WTC11 (cell line): ENCODE data around the gene OR8D4. TPM values are rescaled to one million over a fixed set of nuclear protein-coding genes. Genes with fewer than 3 reads are reported as not detected.

Experiments
- ATAC-seq: fragments of 200-7000 bp; cut with Tn5 transposase; 2 replicates; pipeline ENCODE4 v1.10.0; 2021; ENCODE audit warnings: mild to moderate bottlenecking, moderate library complexity
- CTCF ChIA-PET: fragments of 300-600 bp; sonication (Branson Sonifier 250); formaldehyde crosslinking; loops from one replicate; lab custom pipeline; 2021; ENCODE audit warnings: antibody characterized with exemption; lab: Charles Lee
- POLR2A ChIA-PET: fragments of 350-600 bp; sonication (Branson Sonifier 250); formaldehyde crosslinking; loops from one replicate; lab custom pipeline; 2021; ENCODE audit warnings: antibody characterized with exemption; lab: Charles Lee
- DNase-seq: peaks from one replicate; pipeline ENCODE4 v3.0.0; 2021; ENCODE audit warnings: low spot score
- H3K27ac Mint-ChIP-seq: 2 replicates; pipeline ENCODE4 v1.8.0; 2021; ENCODE audit warnings: mixed read lengths
- H3K27me3 Mint-ChIP-seq: 2 replicates; pipeline ENCODE4 v1.8.0; 2021; ENCODE audit warnings: low read depth, mild to moderate bottlenecking, moderate library complexity, mixed read lengths
- H3K36me3 Mint-ChIP-seq: 2 replicates; pipeline ENCODE4 v1.8.0; 2021; ENCODE audit warnings: mixed read lengths
- H3K4me1 Mint-ChIP-seq: 2 replicates; pipeline ENCODE4 v1.8.0; 2022; ENCODE audit warnings: mixed read lengths
- H3K4me3 Mint-ChIP-seq: 2 replicates; pipeline ENCODE4 v1.8.0; 2021; ENCODE audit warnings: mild to moderate bottlenecking, moderate library complexity, mixed read lengths
- H3K9me3 Mint-ChIP-seq: 2 replicates; pipeline ENCODE4 v1.8.0; 2021; ENCODE audit warnings: mixed read lengths
- CBFB ChIP-seq: sonication (generic); formaldehyde crosslinking; IDR thresholded peaks from 2 replicates; pipeline ENCODE4 v1.8.1; 2022; ENCODE audit warnings: mild to moderate bottlenecking, low read depth, missing genetic modification reagents
- CREM ChIP-seq: sonication (generic); formaldehyde crosslinking; IDR thresholded peaks from 2 replicates; pipeline ENCODE4 v1.8.1; 2022; ENCODE audit warnings: mild to moderate bottlenecking, missing genetic modification reagents, moderate library complexity
- ELF4 ChIP-seq: sonication (generic); formaldehyde crosslinking; IDR thresholded peaks from 2 replicates; pipeline ENCODE4 v1.8.1; 2022; ENCODE audit warnings: low read depth, mild to moderate bottlenecking, moderate library complexity, missing genetic modification reagents
- MYBL2 ChIP-seq: sonication (generic); formaldehyde crosslinking; IDR thresholded peaks from 2 replicates; pipeline ENCODE4 v1.8.1; 2023; ENCODE audit warnings: mild to moderate bottlenecking, moderate library complexity, missing genetic modification reagents
- NR2C2 ChIP-seq: sonication (generic); formaldehyde crosslinking; IDR thresholded peaks from 2 replicates; pipeline ENCODE4 v1.8.0; 2022; ENCODE audit warnings: mild to moderate bottlenecking, missing genetic modification reagents
- PRRX2 ChIP-seq: fragments of 250-450 bp; sonication (Bioruptor Pico); IDR thresholded peaks from 2 replicates; pipeline ENCODE4 v1.8.0; 2021; ENCODE audit warnings: mild to moderate bottlenecking
- SP1 ChIP-seq: sonication (generic); formaldehyde crosslinking; conservative IDR thresholded peaks from 2 replicates; pipeline ENCODE4 v1.8.1; 2022; ENCODE audit warnings: missing genetic modification reagents
- TCF7 ChIP-seq: sonication (generic); formaldehyde crosslinking; IDR thresholded peaks from 2 replicates; pipeline ENCODE4 v1.8.0; 2022; ENCODE audit warnings: mild to moderate bottlenecking, low read depth, missing genetic modification reagents, moderate library complexity
- TEAD1 ChIP-seq: sonication (generic); formaldehyde crosslinking; IDR thresholded peaks from 2 replicates; pipeline ENCODE4 v1.8.0; 2022; ENCODE audit warnings: mild to moderate bottlenecking, missing genetic modification reagents
- ZNF232 ChIP-seq: sonication (generic); formaldehyde crosslinking; IDR thresholded peaks from 2 replicates; pipeline ENCODE4 v1.8.0; 2022; ENCODE audit warnings: mild to moderate bottlenecking, missing genetic modification reagents
- total RNA-seq: library from RNA; stranded (reverse); gene quantifications from 3 replicates; pipeline ENCODE4 v1.2.3, GENCODE V29; 2021
- TF ChIP-seq, protein P1 (sequence below): sonication (generic); formaldehyde crosslinking; IDR thresholded peaks from 2 replicates; pipeline ENCODE4 v1.8.1; 2023; ENCODE audit warnings: mild to moderate bottlenecking, missing genetic modification reagents
- TF ChIP-seq, protein P2 (sequence below): fragments of 250-450 bp; sonication (Bioruptor Pico); IDR thresholded peaks from 2 replicates; pipeline ENCODE4 v1.9.0; 2021; ENCODE audit warnings: mild to moderate bottlenecking, borderline replicate concordance
- TF ChIP-seq, protein P3 (sequence below): sonication (generic); formaldehyde crosslinking; IDR thresholded peaks from 2 replicates; pipeline ENCODE4 v1.8.0; 2022; ENCODE audit warnings: mild to moderate bottlenecking, missing genetic modification reagents
- TF ChIP-seq, protein P4 (sequence below): fragments of 250-450 bp; sonication (Bioruptor Pico); IDR thresholded peaks from 2 replicates; pipeline ENCODE4 v2.1.2; 2022; ENCODE audit warnings: mild to moderate bottlenecking, moderate library complexity
- TF ChIP-seq, protein P5 (sequence below): sonication (generic); formaldehyde crosslinking; IDR thresholded peaks from 2 replicates; pipeline ENCODE4 v1.8.1; 2022; ENCODE audit warnings: missing genetic modification reagents, borderline replicate concordance
- TF ChIP-seq, protein P6 (sequence below): sonication (generic); formaldehyde crosslinking; IDR thresholded peaks from 2 replicates; pipeline ENCODE4 v1.8.1; 2023; ENCODE audit warnings: mild to moderate bottlenecking, missing genetic modification reagents, moderate library complexity
- TF ChIP-seq, protein P7 (sequence below): sonication (generic); formaldehyde crosslinking; IDR thresholded peaks from 2 replicates; pipeline ENCODE4 v1.8.0; 2023; ENCODE audit warnings: mild to moderate bottlenecking, missing genetic modification reagents

The OR8D4 gene
- total RNA-seq, 1 experiment from 2014 or later: 0.07 TPM

DNA sequence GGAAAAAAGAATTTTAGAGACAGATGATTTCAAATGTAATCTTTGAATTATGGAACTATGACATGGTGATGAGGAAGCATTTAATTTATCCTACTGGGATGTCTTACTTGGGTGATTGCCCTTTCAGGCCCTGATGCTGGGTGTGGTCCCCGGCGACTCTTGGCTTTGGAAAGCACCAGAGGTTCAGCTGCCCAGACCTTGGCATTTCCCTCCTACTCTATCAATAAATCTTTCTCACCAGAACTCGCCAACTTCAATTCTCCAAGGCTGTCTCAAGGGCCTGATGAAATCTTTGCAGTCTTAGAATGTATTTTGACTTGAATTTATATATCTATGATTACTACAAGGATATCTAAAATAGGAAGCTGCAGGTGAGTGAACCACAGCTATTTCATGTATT lies 19.0 kb downstream of the OR8D4 start (continued):
- TF ChIP-seq ZNF232: no peak

DNA sequence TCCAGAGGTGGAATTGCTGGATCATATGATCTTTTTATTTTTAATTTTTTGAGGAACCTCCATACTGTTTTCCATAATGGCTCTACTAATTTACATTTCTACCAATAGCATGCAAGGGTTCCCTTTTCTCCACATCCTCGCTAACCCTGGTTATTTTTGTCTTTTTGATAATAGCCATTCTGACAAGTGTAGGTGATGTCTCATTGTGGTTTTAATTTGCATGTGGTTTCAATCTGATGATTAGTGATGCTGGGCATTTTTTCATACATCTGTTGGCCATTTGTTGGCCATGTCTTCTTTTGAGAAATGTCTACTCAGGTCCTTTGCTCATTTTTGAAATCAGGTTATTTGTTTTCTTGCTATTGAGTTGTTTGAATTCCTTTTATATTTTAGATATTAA lies 22.1 kb downstream of the OR8D4 start:
- POLR2A ChIA-PET: no interaction called here
- Mint-ChIP-seq H3K27me3 (no peaks in the 10 kb centered on the region), H3K27ac (no peak overlapping the region), H3K36me3 (no peaks in the 10 kb centered on the region), H3K4me1 (no peaks in the 10 kb centered on the region), H3K9me3 (peaks cover 5% of the 10 kb centered on the region; the same call in 1 of the 2 replicates), H3K4me3 (no peak overlapping the region)
- ATAC-seq: no peak
- TF ChIP-seq, protein P1, sequence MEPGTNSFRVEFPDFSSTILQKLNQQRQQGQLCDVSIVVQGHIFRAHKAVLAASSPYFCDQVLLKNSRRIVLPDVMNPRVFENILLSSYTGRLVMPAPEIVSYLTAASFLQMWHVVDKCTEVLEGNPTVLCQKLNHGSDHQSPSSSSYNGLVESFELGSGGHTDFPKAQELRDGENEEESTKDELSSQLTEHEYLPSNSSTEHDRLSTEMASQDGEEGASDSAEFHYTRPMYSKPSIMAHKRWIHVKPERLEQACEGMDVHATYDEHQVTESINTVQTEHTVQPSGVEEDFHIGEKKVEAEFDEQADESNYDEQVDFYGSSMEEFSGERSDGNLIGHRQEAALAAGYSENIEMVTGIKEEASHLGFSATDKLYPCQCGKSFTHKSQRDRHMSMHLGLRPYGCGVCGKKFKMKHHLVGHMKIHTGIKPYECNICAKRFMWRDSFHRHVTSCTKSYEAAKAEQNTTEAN (CRISPR knock-in tag): no peak
- TF ChIP-seq TEAD1 (CRISPR knock-in tag): no peak
- TF ChIP-seq SP1: no peak
- TF ChIP-seq, protein P2, sequence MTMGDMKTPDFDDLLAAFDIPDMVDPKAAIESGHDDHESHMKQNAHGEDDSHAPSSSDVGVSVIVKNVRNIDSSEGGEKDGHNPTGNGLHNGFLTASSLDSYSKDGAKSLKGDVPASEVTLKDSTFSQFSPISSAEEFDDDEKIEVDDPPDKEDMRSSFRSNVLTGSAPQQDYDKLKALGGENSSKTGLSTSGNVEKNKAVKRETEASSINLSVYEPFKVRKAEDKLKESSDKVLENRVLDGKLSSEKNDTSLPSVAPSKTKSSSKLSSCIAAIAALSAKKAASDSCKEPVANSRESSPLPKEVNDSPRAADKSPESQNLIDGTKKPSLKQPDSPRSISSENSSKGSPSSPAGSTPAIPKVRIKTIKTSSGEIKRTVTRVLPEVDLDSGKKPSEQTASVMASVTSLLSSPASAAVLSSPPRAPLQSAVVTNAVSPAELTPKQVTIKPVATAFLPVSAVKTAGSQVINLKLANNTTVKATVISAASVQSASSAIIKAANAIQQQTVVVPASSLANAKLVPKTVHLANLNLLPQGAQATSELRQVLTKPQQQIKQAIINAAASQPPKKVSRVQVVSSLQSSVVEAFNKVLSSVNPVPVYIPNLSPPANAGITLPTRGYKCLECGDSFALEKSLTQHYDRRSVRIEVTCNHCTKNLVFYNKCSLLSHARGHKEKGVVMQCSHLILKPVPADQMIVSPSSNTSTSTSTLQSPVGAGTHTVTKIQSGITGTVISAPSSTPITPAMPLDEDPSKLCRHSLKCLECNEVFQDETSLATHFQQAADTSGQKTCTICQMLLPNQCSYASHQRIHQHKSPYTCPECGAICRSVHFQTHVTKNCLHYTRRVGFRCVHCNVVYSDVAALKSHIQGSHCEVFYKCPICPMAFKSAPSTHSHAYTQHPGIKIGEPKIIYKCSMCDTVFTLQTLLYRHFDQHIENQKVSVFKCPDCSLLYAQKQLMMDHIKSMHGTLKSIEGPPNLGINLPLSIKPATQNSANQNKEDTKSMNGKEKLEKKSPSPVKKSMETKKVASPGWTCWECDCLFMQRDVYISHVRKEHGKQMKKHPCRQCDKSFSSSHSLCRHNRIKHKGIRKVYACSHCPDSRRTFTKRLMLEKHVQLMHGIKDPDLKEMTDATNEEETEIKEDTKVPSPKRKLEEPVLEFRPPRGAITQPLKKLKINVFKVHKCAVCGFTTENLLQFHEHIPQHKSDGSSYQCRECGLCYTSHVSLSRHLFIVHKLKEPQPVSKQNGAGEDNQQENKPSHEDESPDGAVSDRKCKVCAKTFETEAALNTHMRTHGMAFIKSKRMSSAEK (CRISPR knock-in tag): no peak
- no peak for TF ChIP-seq TCF7 (CRISPR knock-in tag)
- no peak for TF ChIP-seq PRRX2
- TF ChIP-seq, protein P3, sequence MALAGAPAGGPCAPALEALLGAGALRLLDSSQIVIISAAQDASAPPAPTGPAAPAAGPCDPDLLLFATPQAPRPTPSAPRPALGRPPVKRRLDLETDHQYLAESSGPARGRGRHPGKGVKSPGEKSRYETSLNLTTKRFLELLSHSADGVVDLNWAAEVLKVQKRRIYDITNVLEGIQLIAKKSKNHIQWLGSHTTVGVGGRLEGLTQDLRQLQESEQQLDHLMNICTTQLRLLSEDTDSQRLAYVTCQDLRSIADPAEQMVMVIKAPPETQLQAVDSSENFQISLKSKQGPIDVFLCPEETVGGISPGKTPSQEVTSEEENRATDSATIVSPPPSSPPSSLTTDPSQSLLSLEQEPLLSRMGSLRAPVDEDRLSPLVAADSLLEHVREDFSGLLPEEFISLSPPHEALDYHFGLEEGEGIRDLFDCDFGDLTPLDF: no peak
- no peak for TF ChIP-seq NR2C2 (CRISPR knock-in tag)
- TF ChIP-seq MYBL2 (CRISPR knock-in tag): no peak
- TF ChIP-seq, protein P4, sequence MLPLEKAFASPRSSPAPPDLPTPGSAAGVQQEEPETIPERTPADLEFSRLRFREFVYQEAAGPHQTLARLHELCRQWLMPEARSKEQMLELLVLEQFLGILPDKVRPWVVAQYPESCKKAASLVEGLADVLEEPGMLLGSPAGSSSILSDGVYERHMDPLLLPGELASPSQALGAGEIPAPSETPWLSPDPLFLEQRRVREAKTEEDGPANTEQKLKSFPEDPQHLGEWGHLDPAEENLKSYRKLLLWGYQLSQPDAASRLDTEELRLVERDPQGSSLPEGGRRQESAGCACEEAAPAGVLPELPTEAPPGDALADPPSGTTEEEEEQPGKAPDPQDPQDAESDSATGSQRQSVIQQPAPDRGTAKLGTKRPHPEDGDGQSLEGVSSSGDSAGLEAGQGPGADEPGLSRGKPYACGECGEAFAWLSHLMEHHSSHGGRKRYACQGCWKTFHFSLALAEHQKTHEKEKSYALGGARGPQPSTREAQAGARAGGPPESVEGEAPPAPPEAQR (CRISPR knock-in tag): no peak
- TF ChIP-seq CBFB: no peak
- TF ChIP-seq, protein P5, sequence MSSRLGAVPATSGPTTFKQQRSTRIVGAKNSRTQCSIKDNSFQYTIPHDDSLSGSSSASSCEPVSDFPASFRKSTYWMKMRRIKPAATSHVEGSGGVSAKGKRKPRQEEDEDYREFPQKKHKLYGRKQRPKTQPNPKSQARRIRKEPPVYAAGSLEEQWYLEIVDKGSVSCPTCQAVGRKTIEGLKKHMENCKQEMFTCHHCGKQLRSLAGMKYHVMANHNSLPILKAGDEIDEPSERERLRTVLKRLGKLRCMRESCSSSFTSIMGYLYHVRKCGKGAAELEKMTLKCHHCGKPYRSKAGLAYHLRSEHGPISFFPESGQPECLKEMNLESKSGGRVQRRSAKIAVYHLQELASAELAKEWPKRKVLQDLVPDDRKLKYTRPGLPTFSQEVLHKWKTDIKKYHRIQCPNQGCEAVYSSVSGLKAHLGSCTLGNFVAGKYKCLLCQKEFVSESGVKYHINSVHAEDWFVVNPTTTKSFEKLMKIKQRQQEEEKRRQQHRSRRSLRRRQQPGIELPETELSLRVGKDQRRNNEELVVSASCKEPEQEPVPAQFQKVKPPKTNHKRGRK (CRISPR knock-in tag): no peak
- TF ChIP-seq ELF4 (CRISPR knock-in tag): no peak
- TF ChIP-seq CREM: no peak
- TF ChIP-seq, protein P6, sequence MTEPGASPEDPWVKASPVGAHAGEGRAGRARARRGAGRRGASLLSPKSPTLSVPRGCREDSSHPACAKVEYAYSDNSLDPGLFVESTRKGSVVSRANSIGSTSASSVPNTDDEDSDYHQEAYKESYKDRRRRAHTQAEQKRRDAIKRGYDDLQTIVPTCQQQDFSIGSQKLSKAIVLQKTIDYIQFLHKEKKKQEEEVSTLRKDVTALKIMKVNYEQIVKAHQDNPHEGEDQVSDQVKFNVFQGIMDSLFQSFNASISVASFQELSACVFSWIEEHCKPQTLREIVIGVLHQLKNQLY (CRISPR knock-in tag): no peak
- TF ChIP-seq, protein P7, sequence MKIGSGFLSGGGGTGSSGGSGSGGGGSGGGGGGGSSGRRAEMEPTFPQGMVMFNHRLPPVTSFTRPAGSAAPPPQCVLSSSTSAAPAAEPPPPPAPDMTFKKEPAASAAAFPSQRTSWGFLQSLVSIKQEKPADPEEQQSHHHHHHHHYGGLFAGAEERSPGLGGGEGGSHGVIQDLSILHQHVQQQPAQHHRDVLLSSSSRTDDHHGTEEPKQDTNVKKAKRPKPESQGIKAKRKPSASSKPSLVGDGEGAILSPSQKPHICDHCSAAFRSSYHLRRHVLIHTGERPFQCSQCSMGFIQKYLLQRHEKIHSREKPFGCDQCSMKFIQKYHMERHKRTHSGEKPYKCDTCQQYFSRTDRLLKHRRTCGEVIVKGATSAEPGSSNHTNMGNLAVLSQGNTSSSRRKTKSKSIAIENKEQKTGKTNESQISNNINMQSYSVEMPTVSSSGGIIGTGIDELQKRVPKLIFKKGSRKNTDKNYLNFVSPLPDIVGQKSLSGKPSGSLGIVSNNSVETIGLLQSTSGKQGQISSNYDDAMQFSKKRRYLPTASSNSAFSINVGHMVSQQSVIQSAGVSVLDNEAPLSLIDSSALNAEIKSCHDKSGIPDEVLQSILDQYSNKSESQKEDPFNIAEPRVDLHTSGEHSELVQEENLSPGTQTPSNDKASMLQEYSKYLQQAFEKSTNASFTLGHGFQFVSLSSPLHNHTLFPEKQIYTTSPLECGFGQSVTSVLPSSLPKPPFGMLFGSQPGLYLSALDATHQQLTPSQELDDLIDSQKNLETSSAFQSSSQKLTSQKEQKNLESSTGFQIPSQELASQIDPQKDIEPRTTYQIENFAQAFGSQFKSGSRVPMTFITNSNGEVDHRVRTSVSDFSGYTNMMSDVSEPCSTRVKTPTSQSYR (CRISPR knock-in tag): no peak
- no peak for DNase-seq
- CTCF ChIA-PET: no interaction called here
